Glomerular visceral epithelial cell (primary cell): ENCODE results near the gene MN1.

Experiments used
- DNase-seq: peaks from one replicate; pipeline ENCODE4 v3.0.0-alpha.2; 2016; ENCODE audit errors: extremely low spot score

The MN1 gene

DNA sequence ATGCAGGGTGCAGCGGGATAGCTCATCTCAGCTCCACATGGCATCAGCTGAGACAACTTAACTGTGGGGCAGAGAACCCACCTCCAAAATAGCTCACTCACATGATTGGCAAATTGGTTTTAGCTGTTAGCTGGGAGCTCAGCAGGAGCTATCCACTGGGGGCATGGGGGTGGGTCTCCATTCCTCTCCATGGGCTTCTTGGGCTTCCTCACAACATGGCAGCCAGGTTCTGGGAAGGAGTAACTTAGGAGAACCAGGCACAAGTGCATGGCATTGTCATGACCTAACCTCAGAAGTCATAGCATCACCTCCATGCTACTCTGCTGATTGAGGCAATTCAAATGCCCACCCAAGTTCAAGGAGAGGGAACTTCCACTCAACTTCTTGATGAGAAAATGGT, 85.5 kb downstream of the MN1 start:
- DNase-seq, result no peak

DNA sequence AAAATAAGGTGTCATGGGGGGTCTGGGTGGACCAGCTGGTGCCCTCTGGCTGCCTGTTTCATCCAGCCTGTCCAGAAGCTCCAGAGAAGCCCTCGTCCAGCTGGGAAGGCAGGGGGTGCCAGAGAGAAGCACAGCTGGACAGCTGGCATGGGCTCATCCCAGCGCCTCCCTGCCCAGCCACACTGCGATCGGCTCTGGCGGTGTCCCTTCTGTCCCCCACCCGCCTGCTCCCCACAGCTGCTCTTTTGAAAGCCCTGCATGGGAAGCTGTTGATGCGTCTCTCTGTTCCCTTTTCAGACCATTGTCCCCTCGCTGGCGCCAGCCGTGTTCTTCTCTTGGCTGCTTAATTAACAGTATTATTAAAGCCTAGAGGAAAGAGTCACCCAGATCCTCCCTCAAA, 86.5 kb downstream of the MN1 start:
- no peak for DNase-seq

- DNase-seq, result no peak
Observed at GRCh38 chr22:27714068-27714467, 87.5 kb downstream of the MN1 start.

- DNase-seq, result no peak
Observed at GRCh38 chr22:27713461-27713860, 88.1 kb downstream of the MN1 start.

- DNase-seq, result no peak
Observed at GRCh38 chr22:27711756-27712155, 89.8 kb downstream of the MN1 start.

GRCh38 chr22:27711012-27711411, 90.5 kb downstream of the MN1 start:
- no peak for DNase-seq

DNA sequence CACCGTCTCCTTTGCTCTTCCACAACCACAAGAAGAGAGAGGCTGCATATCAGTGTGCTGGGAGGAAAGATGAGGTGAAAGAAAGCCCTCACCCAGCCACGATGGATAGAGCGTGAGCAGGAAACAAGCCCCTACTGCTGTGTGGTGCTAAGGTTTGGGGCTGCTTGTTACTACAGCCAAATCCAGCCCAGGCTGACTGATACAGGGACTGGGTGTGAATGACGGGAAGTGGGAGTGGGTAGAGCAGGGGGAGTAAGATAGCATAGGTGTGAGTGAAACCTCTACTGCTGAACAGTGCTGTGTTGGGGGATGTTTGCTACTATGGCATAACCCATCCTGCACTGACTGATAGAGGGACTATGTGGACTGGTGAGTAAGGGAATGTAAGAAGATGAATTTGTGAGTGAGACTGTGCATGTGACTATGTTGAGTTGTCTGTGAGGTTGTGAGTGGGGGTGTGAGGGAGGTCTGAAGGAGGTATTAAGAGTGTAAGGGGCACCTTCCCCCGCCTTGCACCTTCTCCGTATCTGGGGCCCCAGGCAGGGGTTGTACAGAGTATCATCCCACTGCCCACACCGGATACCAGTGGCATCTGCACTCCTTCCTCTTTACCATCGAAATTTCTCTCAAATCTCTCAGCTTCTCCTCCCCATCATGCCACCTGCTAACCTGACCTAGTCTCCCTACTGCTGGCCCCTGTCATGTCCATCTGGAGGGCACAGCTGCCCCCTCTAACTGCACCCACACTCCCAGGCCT, 91.5 kb downstream of the MN1 start:
- DNase-seq, result no peak

- no peak for DNase-seq
Observed at GRCh38 chr22:27706489-27706888, 95.1 kb downstream of the MN1 start.

DNA sequence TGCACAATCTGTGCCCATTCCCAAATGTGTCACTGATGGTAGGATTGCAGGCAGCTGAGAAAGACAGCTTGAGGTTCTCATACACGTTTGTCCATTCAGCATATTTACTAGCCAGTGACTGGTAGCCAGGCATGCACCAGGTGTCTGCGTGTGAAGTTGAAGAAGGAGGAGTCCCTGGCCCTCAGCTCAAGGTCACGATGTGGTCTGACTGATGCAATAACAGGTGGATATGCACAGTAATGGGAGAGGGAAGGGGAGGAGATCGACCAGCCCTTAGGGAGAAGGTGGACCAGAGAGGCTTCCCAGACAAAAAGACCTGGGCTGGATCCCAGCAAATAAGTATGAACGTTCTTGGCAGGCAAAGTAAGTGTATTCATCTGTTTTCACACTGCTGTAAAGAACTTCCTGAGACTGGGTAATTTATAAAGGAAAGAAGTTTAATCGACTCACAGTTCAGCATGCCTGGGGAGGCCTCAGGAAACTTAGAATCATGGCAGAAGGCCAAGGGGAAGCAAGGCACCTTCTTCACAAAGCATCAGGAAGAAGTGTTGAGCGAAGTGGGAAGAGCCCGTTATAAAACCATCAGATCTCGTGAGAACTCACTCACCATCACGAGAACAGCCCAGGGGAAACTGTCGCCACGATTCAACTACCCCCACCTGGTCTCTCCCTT, 96.0 kb downstream of the MN1 start:
- DNase-seq, result no peak

DNA sequence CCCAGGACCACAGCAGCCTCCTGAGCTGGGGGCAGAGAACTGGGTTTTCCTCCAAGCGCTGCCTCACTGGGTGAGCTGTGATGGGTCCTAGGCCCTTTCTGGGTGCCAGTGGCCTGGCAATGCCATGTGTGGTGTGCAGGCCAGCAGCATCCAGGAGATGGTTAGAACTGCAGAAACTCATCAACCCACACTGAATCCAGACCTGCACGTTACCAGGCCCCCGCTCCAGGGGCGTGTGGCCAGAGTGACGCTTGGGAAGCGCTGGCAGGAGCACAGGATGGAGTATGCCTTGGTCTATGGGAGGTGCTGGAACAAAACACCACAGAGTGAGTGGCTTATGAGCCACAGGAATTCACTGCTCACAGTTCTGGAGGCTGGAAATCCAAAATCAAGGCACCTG, 97.0 kb downstream of the MN1 start:
- no peak for DNase-seq

DNA sequence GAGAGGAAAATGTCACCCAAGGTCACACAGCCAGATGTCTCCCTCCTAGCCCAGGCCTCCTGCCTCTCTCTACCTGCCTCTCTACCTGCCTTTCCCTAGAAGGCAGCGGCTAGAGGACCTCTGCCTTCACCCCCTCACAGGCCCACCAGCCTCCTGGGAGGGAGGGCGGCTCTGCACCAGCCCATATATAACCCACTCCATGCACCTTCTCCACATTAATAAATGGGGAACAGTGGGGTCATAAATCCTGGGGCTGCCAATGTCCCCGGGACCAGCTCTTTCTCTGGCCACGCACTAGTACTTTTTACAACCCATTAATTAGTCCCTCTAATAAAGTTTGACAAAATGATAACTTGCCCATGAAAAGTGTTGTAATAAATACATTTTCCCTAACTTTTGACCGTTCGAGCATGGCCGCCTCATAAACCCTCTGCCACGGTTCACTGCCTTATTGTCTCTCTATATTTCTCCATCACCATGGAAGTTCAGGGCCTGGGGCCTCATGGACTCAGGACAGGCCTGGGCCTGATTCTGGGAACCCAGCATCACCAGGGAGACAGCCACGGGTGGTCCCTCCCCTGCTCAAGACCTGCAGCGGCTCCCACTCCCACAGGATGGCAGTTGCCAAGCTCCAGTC, 102.1 kb downstream of the MN1 start:
- DNase-seq, result peak; percentile 48

DNA sequence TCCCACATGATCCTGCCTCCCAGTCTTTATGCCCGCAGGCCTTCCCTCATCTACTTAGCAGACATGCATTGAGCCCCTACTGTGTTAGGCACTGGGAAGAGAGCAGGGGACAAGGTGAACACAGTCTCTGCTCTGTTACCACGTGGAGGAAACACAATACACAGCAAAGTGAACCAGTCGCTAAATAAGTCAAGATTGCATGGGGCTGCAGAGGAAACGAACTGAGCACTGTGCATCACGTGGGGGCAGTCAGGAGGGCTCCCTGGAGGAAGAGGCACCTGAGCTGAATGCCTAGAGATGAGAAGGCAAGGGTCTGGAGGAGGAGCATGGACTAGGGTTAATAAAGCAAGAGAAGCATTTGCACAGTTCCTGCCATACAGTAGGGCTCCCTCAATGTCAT, 102.7 kb downstream of the MN1 start:
- DNase-seq, result no peak
